ENCODE measurements around the gene MUSTN1. TPM values are rescaled to one million over a fixed set of nuclear protein-coding genes. Genes with fewer than 3 reads are reported as not detected.

Gene MUSTN1
- total RNA-seq, 1 donor from 2014 or later, result 1.1 TPM

DNA sequence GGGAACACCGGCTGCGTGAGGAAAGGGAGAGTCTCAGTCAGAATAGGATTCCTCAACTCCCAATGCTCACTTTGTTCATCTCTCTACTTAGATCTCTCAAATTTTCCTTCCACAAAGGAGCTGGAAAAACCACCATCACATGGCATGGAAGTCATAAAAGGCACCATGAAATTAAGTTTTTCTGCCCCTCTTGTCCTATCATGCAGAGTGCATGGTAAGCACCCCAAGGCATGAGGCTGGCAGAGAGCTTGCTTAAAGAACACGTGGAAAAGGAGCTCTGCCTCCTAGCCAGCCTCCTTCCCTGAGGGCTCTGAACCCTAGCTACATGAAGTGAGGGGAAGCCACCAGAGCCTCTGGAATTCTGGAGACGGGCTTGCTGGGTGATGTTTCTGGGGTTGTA is 44.8 kb upstream of the MUSTN1 start:
- H3K9me3 Mint-ChIP-seq (ENCODE audit: unreplicated experiment), result no peaks in the 10 kb centered on the region
- no peak overlapping the region for H3K4me3 Mint-ChIP-seq (ENCODE audit: unreplicated experiment)
- peaks cover 2% of the 10 kb centered on the region for H3K27me3 Mint-ChIP-seq (ENCODE audit: unreplicated experiment)
- no peaks in the 10 kb centered on the region for H3K4me1 Mint-ChIP-seq (ENCODE audit: unreplicated experiment)
- H3K27ac Mint-ChIP-seq (ENCODE audit: unreplicated experiment), result no peak overlapping the region
- H3K36me3 Mint-ChIP-seq (ENCODE audit: low read depth, unreplicated experiment), result no peaks in the 10 kb centered on the region
- no peak for DNase-seq (ENCODE audit: low spot score)
- TF ChIP-seq, protein P1, sequence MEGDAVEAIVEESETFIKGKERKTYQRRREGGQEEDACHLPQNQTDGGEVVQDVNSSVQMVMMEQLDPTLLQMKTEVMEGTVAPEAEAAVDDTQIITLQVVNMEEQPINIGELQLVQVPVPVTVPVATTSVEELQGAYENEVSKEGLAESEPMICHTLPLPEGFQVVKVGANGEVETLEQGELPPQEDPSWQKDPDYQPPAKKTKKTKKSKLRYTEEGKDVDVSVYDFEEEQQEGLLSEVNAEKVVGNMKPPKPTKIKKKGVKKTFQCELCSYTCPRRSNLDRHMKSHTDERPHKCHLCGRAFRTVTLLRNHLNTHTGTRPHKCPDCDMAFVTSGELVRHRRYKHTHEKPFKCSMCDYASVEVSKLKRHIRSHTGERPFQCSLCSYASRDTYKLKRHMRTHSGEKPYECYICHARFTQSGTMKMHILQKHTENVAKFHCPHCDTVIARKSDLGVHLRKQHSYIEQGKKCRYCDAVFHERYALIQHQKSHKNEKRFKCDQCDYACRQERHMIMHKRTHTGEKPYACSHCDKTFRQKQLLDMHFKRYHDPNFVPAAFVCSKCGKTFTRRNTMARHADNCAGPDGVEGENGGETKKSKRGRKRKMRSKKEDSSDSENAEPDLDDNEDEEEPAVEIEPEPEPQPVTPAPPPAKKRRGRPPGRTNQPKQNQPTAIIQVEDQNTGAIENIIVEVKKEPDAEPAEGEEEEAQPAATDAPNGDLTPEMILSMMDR (IDR thresholded peaks at IDR 0.05; ENCODE audit: unreplicated experiment), result no peak

DNA sequence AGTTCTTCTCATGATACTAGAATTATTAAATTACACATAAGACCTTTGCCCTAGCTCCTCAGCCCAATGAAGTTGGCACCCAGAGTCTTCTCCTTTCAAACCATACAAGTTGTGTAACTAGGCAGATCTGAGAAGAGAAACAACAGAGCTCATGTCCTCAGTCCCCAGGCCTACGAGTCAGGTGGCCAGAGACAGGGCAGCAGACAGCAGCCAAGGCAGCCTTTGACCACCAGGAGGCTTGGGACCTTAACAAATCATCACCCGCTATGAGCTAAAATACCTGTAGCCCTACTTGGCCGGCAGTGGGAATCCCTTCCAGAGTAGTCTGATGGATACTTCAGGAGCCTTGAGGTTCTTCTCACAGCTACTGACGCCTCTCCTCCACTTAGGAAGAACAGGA is 44.3 kb upstream of the MUSTN1 start:
- no peak for DNase-seq (ENCODE audit: low spot score)
- TF ChIP-seq, protein P1 (IDR thresholded peaks at IDR 0.05; ENCODE audit: unreplicated experiment), result peak; percentile 43
- no peaks in the 10 kb centered on the region for H3K9me3 Mint-ChIP-seq (ENCODE audit: unreplicated experiment)
- peaks cover 2% of the 10 kb centered on the region for H3K27me3 Mint-ChIP-seq (ENCODE audit: unreplicated experiment)
- no peaks in the 10 kb centered on the region for H3K36me3 Mint-ChIP-seq (ENCODE audit: low read depth, unreplicated experiment)
- no peak overlapping the region for H3K27ac Mint-ChIP-seq (ENCODE audit: unreplicated experiment)
- H3K4me3 Mint-ChIP-seq (ENCODE audit: unreplicated experiment), result no peak overlapping the region
- no peaks in the 10 kb centered on the region for H3K4me1 Mint-ChIP-seq (ENCODE audit: unreplicated experiment)

DNA sequence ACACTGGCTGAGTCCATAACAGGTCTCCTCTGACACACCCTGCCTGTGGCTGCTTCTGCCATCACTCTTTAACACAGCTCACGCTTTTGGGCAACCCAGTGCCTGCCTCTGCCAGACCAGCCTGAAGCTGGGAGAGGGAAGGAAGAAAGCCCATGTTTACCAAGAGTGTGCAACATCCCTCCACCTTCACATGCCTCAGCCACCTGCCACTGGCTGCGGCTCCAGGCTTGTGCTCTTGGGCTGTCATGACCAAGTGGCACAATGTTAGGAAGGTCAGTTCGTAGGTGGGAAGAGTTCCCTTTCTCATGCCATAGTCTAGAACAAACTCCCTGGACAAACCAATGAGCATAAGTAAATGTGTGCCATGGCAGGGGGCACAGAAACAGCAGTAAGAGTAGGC is 42.3 kb upstream of the MUSTN1 start:
- no peak for DNase-seq (ENCODE audit: low spot score)
- Mint-ChIP-seq H3K9me3 (ENCODE audit: unreplicated experiment) (no peaks in the 10 kb centered on the region), H3K27ac (ENCODE audit: unreplicated experiment) (no peak overlapping the region), H3K36me3 (ENCODE audit: low read depth, unreplicated experiment) (no peaks in the 10 kb centered on the region), H3K27me3 (ENCODE audit: unreplicated experiment) (peaks cover 2% of the 10 kb centered on the region), H3K4me1 (ENCODE audit: unreplicated experiment) (no peaks in the 10 kb centered on the region), H3K4me3 (ENCODE audit: unreplicated experiment) (no peak overlapping the region)
- TF ChIP-seq, protein P1 (IDR thresholded peaks at IDR 0.05; ENCODE audit: unreplicated experiment), result no peak

DNA sequence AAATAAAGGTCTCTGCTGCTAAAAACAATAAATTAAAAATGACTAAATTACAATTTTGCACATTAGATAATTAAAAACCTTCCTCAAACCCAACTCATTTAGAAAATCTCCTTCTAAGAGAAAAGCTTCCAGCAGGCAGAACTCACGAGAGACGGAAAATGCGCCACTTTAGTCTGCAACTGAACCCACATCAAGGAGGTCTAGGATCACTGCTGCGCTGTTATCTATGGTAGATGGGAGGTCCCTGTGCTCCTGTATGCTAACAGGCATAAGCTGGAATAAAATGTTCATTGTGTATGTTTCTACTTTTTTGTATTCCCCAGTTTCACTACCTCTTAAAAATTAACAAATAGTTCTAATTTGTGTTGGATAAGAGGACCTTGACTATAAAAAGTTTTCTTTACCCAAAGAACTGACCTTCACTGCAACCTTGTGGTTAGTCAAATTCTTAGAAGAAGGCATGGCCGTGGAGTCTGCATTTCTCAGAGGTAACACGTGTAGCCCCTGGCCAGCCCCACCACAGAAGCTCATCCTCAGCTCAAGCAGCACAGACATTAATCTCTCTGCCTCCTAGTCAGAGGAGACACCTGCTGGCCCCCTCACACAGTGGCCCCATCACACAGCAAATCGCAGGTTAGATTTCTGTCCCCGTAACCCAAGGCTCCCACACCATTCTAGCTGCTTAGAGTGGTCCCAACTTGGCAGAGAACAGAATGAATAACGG is 40.2 kb upstream of the MUSTN1 start:
- Mint-ChIP-seq H3K9me3 (ENCODE audit: unreplicated experiment) (no peaks in the 10 kb centered on the region), H3K36me3 (ENCODE audit: low read depth, unreplicated experiment) (peaks cover 6% of the 10 kb centered on the region), H3K4me3 (ENCODE audit: unreplicated experiment) (no peak overlapping the region), H3K4me1 (ENCODE audit: unreplicated experiment) (no peaks in the 10 kb centered on the region), H3K27me3 (ENCODE audit: unreplicated experiment) (peaks cover 2% of the 10 kb centered on the region), H3K27ac (ENCODE audit: unreplicated experiment) (no peak overlapping the region)
- TF ChIP-seq, protein P1 (IDR thresholded peaks at IDR 0.05; ENCODE audit: unreplicated experiment), result no peak
- no peak for DNase-seq (ENCODE audit: low spot score)

DNA sequence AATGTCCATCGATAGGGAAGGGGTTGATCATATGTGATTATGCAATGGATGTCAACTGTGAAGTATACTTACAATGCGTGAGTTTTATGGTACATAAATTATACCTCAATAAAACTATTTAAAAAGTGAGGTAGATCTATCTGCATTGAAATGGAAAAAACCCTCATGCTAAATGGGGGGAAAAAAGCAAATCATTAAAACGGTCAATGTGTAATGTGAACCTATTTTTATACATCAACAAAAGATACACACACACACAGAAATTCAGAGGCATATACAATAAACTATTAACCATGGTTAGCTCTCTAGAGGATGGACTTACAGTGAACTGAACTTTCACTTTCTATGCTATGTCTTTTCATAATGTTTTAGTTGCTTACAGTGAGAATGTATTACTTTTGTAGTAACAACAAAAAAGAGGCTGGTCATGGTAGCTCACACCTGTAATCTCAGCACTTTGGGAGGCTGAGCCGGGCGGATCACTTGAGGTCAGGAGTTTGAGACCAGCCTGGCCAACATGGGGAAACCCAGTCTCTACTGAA is 39.4 kb upstream of the MUSTN1 start:
- no peaks in the 10 kb centered on the region for H3K9me3 Mint-ChIP-seq (ENCODE audit: unreplicated experiment)
- H3K36me3 Mint-ChIP-seq (ENCODE audit: low read depth, unreplicated experiment), result peaks cover 6% of the 10 kb centered on the region
- TF ChIP-seq, protein P1 (IDR thresholded peaks at IDR 0.05; ENCODE audit: unreplicated experiment), result no peak
- no peaks in the 10 kb centered on the region for H3K4me1 Mint-ChIP-seq (ENCODE audit: unreplicated experiment)
- H3K27ac Mint-ChIP-seq (ENCODE audit: unreplicated experiment), result no peak overlapping the region
- no peak overlapping the region for H3K4me3 Mint-ChIP-seq (ENCODE audit: unreplicated experiment)
- H3K27me3 Mint-ChIP-seq (ENCODE audit: unreplicated experiment), result peaks cover 2% of the 10 kb centered on the region
- no peak for DNase-seq (ENCODE audit: low spot score)
